Astrocyte of the cerebellum (primary cell): Measurements from ENCODE around the gene LRRK1.

Source experiments
- DNase-seq: peaks from one replicate; pipeline ENCODE4 v3.0.0-alpha.2; 2011; ENCODE audit warnings: low read depth
- H3K4me3 ChIP-seq: 2 replicates; pipeline ENCODE4 v1.5.1; 2011; ENCODE audit warnings: mild to moderate bottlenecking, low read depth, low read length, moderate library complexity
- CTCF ChIP-seq: IDR thresholded peaks from 2 replicates; pipeline ENCODE4 v1.5.1; 2012; ENCODE audit warnings: low read length, low read depth, moderate library complexity, mild to moderate bottlenecking; ENCODE audit errors: missing control alignments
- in situ Hi-C: cut with HindIII; loops from 2 replicates; pipeline ENCODE4 v1.10.0; 2017; ENCODE audit warnings: low sequenced_read_pairs

The LRRK1 gene

DNA sequence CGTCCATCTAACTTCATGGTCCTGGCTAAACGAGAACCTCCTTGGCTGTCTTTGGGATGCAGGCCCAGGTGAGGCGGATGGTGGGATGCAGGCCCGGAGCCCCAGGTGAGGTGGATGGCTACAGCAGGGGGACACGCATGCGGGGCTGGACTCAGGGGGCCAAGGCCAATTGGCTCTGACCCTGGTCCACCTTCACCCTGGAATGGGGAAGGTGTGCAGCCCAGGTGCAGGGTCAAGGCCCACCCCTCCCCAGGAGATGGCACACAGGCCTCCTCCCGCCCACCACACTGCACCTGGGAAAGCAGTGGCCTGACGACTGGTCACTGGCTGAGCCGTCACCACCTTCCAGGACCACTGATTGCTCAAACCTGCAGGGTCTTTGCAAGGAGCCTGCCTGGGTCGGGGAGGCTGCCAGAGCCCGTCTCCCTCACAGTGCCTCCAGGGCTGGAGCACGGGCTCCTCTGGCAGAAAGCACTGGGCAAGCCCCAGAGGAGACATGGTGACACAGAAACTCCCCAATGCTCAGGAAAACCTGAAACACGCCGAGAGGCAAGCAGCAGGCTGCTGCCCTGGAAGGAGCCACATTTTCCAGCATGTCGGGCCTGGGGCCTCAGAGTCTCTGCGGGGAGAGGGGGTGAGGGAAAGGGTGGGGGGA is 159.6 kb downstream of the LRRK1 start:
- no peak for TF ChIP-seq CTCF
- in situ Hi-C loops: no loop called here
- H3K4me3 ChIP-seq: no peak overlapping the region
- DNase-seq: no peak

GRCh38 chr15:101081900-101082299 is 162.7 kb downstream of the LRRK1 start:
- DNase-seq: no peak
- TF ChIP-seq CTCF: no peak
- H3K4me3 ChIP-seq: no peak overlapping the region
- in situ Hi-C loops: loop anchor here (5.0 kb wide), 1 partner anchor 45 kb away; no protein-coding TSS in a partner anchor

DNA sequence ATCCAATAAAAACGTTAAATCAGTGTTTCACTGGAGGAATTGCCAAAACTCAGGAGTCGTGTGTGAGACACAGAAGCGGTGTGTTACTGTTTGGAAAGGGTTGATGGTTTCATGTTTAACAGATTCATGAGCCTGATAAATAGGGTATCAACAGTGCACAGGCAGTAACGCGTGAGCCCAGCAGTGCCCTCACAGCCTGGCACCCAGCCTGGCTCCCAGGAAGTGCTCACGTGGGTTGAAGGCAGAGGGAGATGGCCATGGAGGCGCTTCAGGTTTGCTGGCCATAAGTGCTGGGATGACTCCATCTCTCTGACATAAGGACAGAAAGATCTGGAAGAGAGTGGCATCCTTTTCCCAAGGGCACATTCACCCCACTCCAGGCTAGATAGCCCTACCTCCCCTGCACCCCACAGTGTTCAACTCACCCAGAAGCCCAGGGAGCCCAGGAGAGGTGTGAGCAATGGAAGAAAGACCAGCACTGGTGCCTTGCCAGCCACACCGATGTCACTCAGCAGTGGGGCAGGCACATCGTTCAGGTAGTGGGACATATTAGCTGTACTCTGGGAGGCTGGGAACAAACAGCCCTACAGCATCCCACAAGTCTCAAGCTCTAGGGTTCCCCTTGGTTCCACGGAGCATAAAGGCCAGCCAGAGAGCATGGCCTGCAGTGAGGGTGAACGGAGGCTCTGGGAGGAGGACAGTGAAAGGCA is 164.3 kb downstream of the LRRK1 start:
- TF ChIP-seq CTCF: no peak
- in situ Hi-C loops: loop anchor here (5.0 kb wide), 1 partner anchor 44 kb away; no protein-coding TSS in a partner anchor
- no peak for DNase-seq
- no peak overlapping the region for H3K4me3 ChIP-seq

DNA sequence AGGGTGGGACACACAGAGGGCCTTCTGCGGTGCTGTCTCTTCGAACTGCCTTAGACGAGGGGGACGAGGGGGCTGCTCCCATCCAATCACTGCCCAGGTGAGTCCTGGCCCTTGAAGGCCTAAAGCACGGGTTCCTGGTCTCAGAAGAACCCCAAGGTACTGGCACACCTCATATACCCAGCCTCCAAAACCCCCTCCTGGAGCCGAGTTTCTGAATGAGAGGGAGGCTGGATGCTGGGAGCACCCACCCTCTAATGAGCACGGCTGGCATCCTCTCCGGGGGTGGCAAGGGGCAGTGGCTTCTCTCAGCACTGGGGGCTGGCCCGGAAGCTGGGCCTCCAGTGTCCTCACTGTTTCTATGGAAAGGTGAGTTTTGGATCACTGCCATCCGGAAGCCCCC is 165.6 kb downstream of the LRRK1 start:
- no peak for TF ChIP-seq CTCF
- no peak for DNase-seq
- no peak overlapping the region for H3K4me3 ChIP-seq
- in situ Hi-C loops: loop anchor here (5.0 kb wide), 1 partner anchor 42 kb away; no protein-coding TSS in a partner anchor

GRCh38 chr15:101085311-101085700 is 166.1 kb downstream of the LRRK1 start:
- in situ Hi-C loops: no loop called here
- TF ChIP-seq CTCF: no peak
- H3K4me3 ChIP-seq: no peak overlapping the region
- DNase-seq: no peak

- no peak for DNase-seq
- no peak for TF ChIP-seq CTCF
- H3K4me3 ChIP-seq: no peak overlapping the region
- in situ Hi-C loops: no loop called here
Measured at GRCh38 chr15:101086394-101087171, 167.4 kb downstream of the LRRK1 start.
